ENCODE measurements around the gene AGXT2. TPM values are rescaled to one million over a fixed set of nuclear protein-coding genes. Genes with fewer than 3 reads are reported as not detected.

The AGXT2 gene
- total RNA-seq, 1 experiment from 2014 or later, result not detected

- ChIA-PET CTCF (no interaction called here), POLR2A (ENCODE audit: unreplicated experiment) (no interaction called here)
- H3K27ac ChIP-seq (ENCODE audit: low read length), result no peak overlapping the region
- TF ChIP-seq CTCF (conservative IDR thresholded peaks at IDR 0.05; ENCODE audit: low read depth, low read length) (no peak), EZH2 (IDR thresholded peaks at IDR 0.05; ENCODE audit: low read length, unreplicated experiment) (no peak), EZH2phosphoT487 (IDR thresholded peaks at IDR 0.05; ENCODE audit: borderline replicate concordance, low read length) (no peak)
- no peak overlapping the region for H3K4me3 ChIP-seq (ENCODE audit: low read length)
- BruUV-seq (replicated peaks), result no TSS peak
- no peaks in the 10 kb centered on the region for H4K20me1 ChIP-seq (ENCODE audit: low read length)
- intact Hi-C loops (cut with micrococcal nuclease), result loop anchor here (5.0 kb wide), 1 partner anchor 110 kb away; no protein-coding TSS in a partner anchor
- peaks cover 15% of the 10 kb centered on the region for H3K27me3 ChIP-seq (ENCODE audit: low read length)
- no peaks in the 10 kb centered on the region for H3K9me2 ChIP-seq (replicated peaks; ENCODE audit: low read length)
- H3F3A ChIP-seq (ENCODE audit: low read length, unreplicated experiment), result no peaks in the 10 kb centered on the region
- H3K9me3 ChIP-seq (ENCODE audit: low read length), result no peaks in the 10 kb centered on the region
- no peak for ATAC-seq
- no peak overlapping the region for H2AFZ ChIP-seq (ENCODE audit: low read length)
- no peak overlapping the region for H3K9ac ChIP-seq (ENCODE audit: low read length)
- H3K4me1 ChIP-seq (ENCODE audit: insufficient read depth, low read length), result no peaks in the 10 kb centered on the region
- DNase-seq, result no peak
- H3K79me2 ChIP-seq (ENCODE audit: low read length), result no peaks in the 10 kb centered on the region
- H3K4me2 ChIP-seq (ENCODE audit: low read length), result no peak overlapping the region
- no peaks in the 10 kb centered on the region for H3K36me3 ChIP-seq (ENCODE audit: low read depth, low read length)
Observed at GRCh38 chr5:35092703-35093102, 45.0 kb upstream of the AGXT2 start.

- TF ChIP-seq CTCF (conservative IDR thresholded peaks at IDR 0.05; ENCODE audit: low read depth, low read length), result no peak
- TF ChIP-seq EZH2phosphoT487 (IDR thresholded peaks at IDR 0.05; ENCODE audit: borderline replicate concordance, low read length), result no peak
- TF ChIP-seq EZH2 (IDR thresholded peaks at IDR 0.05; ENCODE audit: low read length, unreplicated experiment), result no peak
- H3K9me3 ChIP-seq (ENCODE audit: low read length), result no peaks in the 10 kb centered on the region
- intact Hi-C loops (cut with micrococcal nuclease), result loop anchor here (5.0 kb wide), 1 partner anchor 111 kb away; no protein-coding TSS in a partner anchor
- H3K9me2 ChIP-seq (replicated peaks; ENCODE audit: low read length), result no peaks in the 10 kb centered on the region
- H2AFZ ChIP-seq (ENCODE audit: low read length), result no peak overlapping the region
- H3F3A ChIP-seq (ENCODE audit: low read length, unreplicated experiment), result no peaks in the 10 kb centered on the region
- no peaks in the 10 kb centered on the region for H3K79me2 ChIP-seq (ENCODE audit: low read length)
- no peak overlapping the region for H3K27ac ChIP-seq (ENCODE audit: low read length)
- POLR2A ChIA-PET (ENCODE audit: unreplicated experiment), result no interaction called here
- H4K20me1 ChIP-seq (ENCODE audit: low read length), result no peaks in the 10 kb centered on the region
- no peak overlapping the region for H3K4me2 ChIP-seq (ENCODE audit: low read length)
- DNase-seq, result no peak
- no peak overlapping the region for H3K4me3 ChIP-seq (ENCODE audit: low read length)
- peaks cover 21% of the 10 kb centered on the region for H3K27me3 ChIP-seq (ENCODE audit: low read length)
- CTCF ChIA-PET, result no interaction called here
- no peaks in the 10 kb centered on the region for H3K36me3 ChIP-seq (ENCODE audit: low read depth, low read length)
- H3K4me1 ChIP-seq (ENCODE audit: insufficient read depth, low read length), result no peaks in the 10 kb centered on the region
- ATAC-seq, result no peak
- no peak overlapping the region for H3K9ac ChIP-seq (ENCODE audit: low read length)
- no TSS peak for BruUV-seq (replicated peaks)
Observed at GRCh38 chr5:35091704-35092103, 44.0 kb upstream of the AGXT2 start.

- no peaks in the 10 kb centered on the region for H3K79me2 ChIP-seq (ENCODE audit: low read length)
- H3F3A ChIP-seq (ENCODE audit: low read length, unreplicated experiment), result no peaks in the 10 kb centered on the region
- no peak overlapping the region for H3K4me2 ChIP-seq (ENCODE audit: low read length)
- DNase-seq (peak; percentile 88), ATAC-seq (peak; percentile 76)
- BruUV-seq (replicated peaks), result no TSS peak
- POLR2A ChIA-PET (ENCODE audit: unreplicated experiment), result no interaction called here
- CTCF ChIA-PET, result no interaction called here
- H3K9me2 ChIP-seq (replicated peaks; ENCODE audit: low read length), result no peaks in the 10 kb centered on the region
- H3K4me1 ChIP-seq (ENCODE audit: insufficient read depth, low read length), result no peaks in the 10 kb centered on the region
- H3K36me3 ChIP-seq (ENCODE audit: low read depth, low read length), result no peaks in the 10 kb centered on the region
- H3K4me3 ChIP-seq (ENCODE audit: low read length), result no peak overlapping the region
- intact Hi-C loops (cut with micrococcal nuclease), result loop anchor here (1.0 to 5.0 kb wide), 3 partner anchors 94 to 509 kb away; no protein-coding TSS in a partner anchor
- H3K9me3 ChIP-seq (ENCODE audit: low read length), result no peaks in the 10 kb centered on the region
- H3K27ac ChIP-seq (ENCODE audit: low read length), result no peak overlapping the region
- TF ChIP-seq EZH2 (IDR thresholded peaks at IDR 0.05; ENCODE audit: low read length, unreplicated experiment) (no peak), CTCF (conservative IDR thresholded peaks at IDR 0.05; ENCODE audit: low read depth, low read length) (peak; percentile 92), EZH2phosphoT487 (IDR thresholded peaks at IDR 0.05; ENCODE audit: borderline replicate concordance, low read length) (no peak)
- H3K27me3 ChIP-seq (ENCODE audit: low read length), result peaks cover 39% of the 10 kb centered on the region
- H2AFZ ChIP-seq (ENCODE audit: low read length), result no peak overlapping the region
- no peak overlapping the region for H3K9ac ChIP-seq (ENCODE audit: low read length)
- H4K20me1 ChIP-seq (ENCODE audit: low read length), result no peaks in the 10 kb centered on the region
Observed at GRCh38 chr5:35089334-35090314, 41.9 kb upstream of the AGXT2 start.
